Neural cell (in vitro differentiated cells): Measurements from ENCODE around the gene CHL1. TPM values are rescaled to one million over a fixed set of nuclear protein-coding genes. Genes with fewer than 3 reads are reported as not detected.

Experiments
- H2AFZ ChIP-seq: fragments of 200-600, 300-800 bp; sonication (generic), shearing (Covaris generic); 2 replicates; pipeline ENCODE4 v1.6.0; 2014; ENCODE audit warnings: low read depth, mild to moderate bottlenecking, antibody characterized with exemption, low read length, moderate library complexity
- H3F3A ChIP-seq: fragments of 200-600 bp; shearing (Covaris generic); 2 replicates; pipeline ENCODE4 v1.6.1; 2016; ENCODE audit warnings: mild to moderate bottlenecking, moderate library complexity, mixed read lengths, antibody characterized with exemption, low read length; ENCODE audit not compliant: insufficient read depth, poor library complexity, severe bottlenecking
- H3K27ac ChIP-seq: fragments of 200-600, 300-800 bp; sonication (generic), shearing (Covaris generic); 2 replicates; pipeline ENCODE4 v1.5.1; 2014; ENCODE audit warnings: mild to moderate bottlenecking, low read length, moderate library complexity
- H3K27me3 ChIP-seq: fragments of 300-800, 200-600 bp; sonication (generic), shearing (Covaris generic); 2 replicates; pipeline ENCODE4 v1.6.0; 2014; ENCODE audit warnings: mild to moderate bottlenecking, low read depth, low read length, moderate library complexity; ENCODE audit not compliant: insufficient read depth
- H3K36me3 ChIP-seq: fragments of 300-800, 200-600 bp; sonication (generic), shearing (Covaris generic); 2 replicates; pipeline ENCODE4 v1.5.1; 2014; ENCODE audit warnings: mild to moderate bottlenecking, antibody characterized with exemption, low read length, moderate library complexity; ENCODE audit not compliant: insufficient read depth
- H3K4me2 ChIP-seq: fragments of 300-800, 200-600 bp; sonication (generic), shearing (Covaris generic); 2 replicates; pipeline ENCODE4 v1.6.0; 2014; ENCODE audit warnings: mild to moderate bottlenecking, low read length
- H3K4me3 ChIP-seq: fragments of 300-800, 200-600 bp; sonication (generic), shearing (Covaris generic); 2 replicates; pipeline ENCODE4 v1.5.1; 2014; ENCODE audit warnings: mild to moderate bottlenecking, low read length, moderate library complexity
- H3K79me2 ChIP-seq: fragments of 200-600 bp; shearing (Covaris generic); replicated peaks from 2 replicates; pipeline ENCODE4 v1.6.0; 2014; ENCODE audit warnings: mild to moderate bottlenecking, low read length, moderate library complexity; ENCODE audit not compliant: insufficient read depth
- H3K9ac ChIP-seq: fragments of 300-800, 200-600 bp; sonication (generic), shearing (Covaris generic); 2 replicates; pipeline ENCODE4 v1.6.1; 2016; ENCODE audit warnings: mild to moderate bottlenecking, low read length, mixed read lengths
- H3K9me2 ChIP-seq: fragments of 200-600 bp; shearing (Covaris generic); 2 replicates; pipeline ENCODE4 v1.6.1; 2016; ENCODE audit warnings: mild to moderate bottlenecking, low read length, mixed read lengths; ENCODE audit not compliant: insufficient read depth
- H3K9me3 ChIP-seq: fragments of 200-600, 300-800 bp; sonication (generic), shearing (Covaris generic); 2 replicates; pipeline ENCODE4 v1.6.1; 2016; ENCODE audit warnings: mild to moderate bottlenecking, mixed run types, low read length, moderate library complexity, mixed read lengths
- H4K20me1 ChIP-seq: fragments of 200-600 bp; shearing (Covaris generic); 2 replicates; pipeline ENCODE4 v1.6.1; 2016; ENCODE audit warnings: mild to moderate bottlenecking, mixed run types; ENCODE audit not compliant: insufficient read depth
- EP300 ChIP-seq: fragments of 450-650 bp; conservative IDR thresholded peaks from 2 replicates; pipeline ENCODE4 v1.6.1; 2014; ENCODE audit warnings: antibody characterized with exemption, mild to moderate bottlenecking, moderate library complexity; ENCODE audit not compliant: poor library complexity, severe bottlenecking
- EZH2 ChIP-seq: fragments of 200-600, 300-800 bp; shearing (Covaris generic), sonication (generic); IDR thresholded peaks from 2 replicates; pipeline ENCODE4 v1.6.1; 2014; ENCODE audit warnings: antibody characterized with exemption, low read length, borderline replicate concordance, mild to moderate bottlenecking; ENCODE audit not compliant: insufficient read depth, poor library complexity, severe bottlenecking
- MXI1 ChIP-seq: fragments of 450-650 bp; conservative IDR thresholded peaks from 2 replicates; pipeline ENCODE4 v1.6.1; 2014; ENCODE audit warnings: antibody characterized with exemption, mild to moderate bottlenecking; ENCODE audit not compliant: poor library complexity, severe bottlenecking
- POLR2AphosphoS5 ChIP-seq: IDR thresholded peaks from 2 replicates; pipeline ENCODE4 v1.6.1; 2012
- RAD21 ChIP-seq: fragments of 450-650 bp; conservative IDR thresholded peaks from 2 replicates; pipeline ENCODE4 v1.6.1; 2014; ENCODE audit warnings: antibody characterized with exemption, mild to moderate bottlenecking, moderate library complexity
- SMC3 ChIP-seq: fragments of 450-650 bp; conservative IDR thresholded peaks from 2 replicates; pipeline ENCODE4 v1.6.1; 2014; ENCODE audit warnings: antibody characterized with exemption, mild to moderate bottlenecking, moderate library complexity; ENCODE audit not compliant: poor library complexity
- polyA plus RNA-seq: library from polyadenylated mRNA; depleted of rRNA; stranded (reverse); fragments of >200 nt; gene quantifications from 2 replicates; pipeline ENCODE4 v1.2.3, GENCODE V29; 2014
- TF ChIP-seq, protein P1 (sequence below): fragments of 450-650 bp; IDR thresholded peaks from 2 replicates; pipeline ENCODE4 v1.5.1; 2014; ENCODE audit warnings: antibody characterized with exemption, mild to moderate bottlenecking, moderate library complexity; ENCODE audit not compliant: poor library complexity, severe bottlenecking
- TF ChIP-seq, protein P2 (sequence below): IDR thresholded peaks from 2 replicates; pipeline ENCODE4 v1.6.1; 2012; ENCODE audit warnings: borderline replicate concordance

CHL1 gene
- polyA plus RNA-seq, 1 donor from 2014 or later = 199 TPM

DNA sequence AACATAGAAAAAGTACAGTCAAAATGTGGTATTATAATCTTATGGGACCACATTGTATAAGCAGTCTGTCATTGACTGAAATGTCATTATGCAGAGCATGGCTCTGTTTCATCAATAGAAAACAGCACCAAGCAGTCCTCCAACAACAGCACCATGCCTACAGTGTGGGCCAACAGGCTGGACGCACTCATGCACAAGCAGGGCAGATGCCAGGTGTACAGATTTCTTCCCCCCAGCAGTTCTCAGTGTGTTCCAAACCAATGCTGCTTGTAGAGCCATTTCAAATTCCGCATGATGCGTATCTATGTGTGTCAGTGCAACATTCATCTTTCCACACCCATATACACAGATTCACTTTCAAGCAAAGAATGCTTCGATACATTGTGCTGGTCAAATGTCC is 253.1 kb downstream of the CHL1 start:
- Histone ChIP-seq H3K4me2 (no peak overlapping the region), H3K27me3 (no peaks in the 10 kb centered on the region), H3K27ac (no peak overlapping the region), H3F3A (no peaks in the 10 kb centered on the region), H3K9me2 (no peaks in the 10 kb centered on the region), H3K4me3 (no peak overlapping the region), H3K79me2 (no peaks in the 10 kb centered on the region), H3K9ac (no peak overlapping the region), H2AFZ (no peak overlapping the region), H3K9me3 (no peaks in the 10 kb centered on the region), H4K20me1 (no peaks in the 10 kb centered on the region), H3K36me3 (no peaks in the 10 kb centered on the region)
- TF ChIP-seq, protein P1, sequence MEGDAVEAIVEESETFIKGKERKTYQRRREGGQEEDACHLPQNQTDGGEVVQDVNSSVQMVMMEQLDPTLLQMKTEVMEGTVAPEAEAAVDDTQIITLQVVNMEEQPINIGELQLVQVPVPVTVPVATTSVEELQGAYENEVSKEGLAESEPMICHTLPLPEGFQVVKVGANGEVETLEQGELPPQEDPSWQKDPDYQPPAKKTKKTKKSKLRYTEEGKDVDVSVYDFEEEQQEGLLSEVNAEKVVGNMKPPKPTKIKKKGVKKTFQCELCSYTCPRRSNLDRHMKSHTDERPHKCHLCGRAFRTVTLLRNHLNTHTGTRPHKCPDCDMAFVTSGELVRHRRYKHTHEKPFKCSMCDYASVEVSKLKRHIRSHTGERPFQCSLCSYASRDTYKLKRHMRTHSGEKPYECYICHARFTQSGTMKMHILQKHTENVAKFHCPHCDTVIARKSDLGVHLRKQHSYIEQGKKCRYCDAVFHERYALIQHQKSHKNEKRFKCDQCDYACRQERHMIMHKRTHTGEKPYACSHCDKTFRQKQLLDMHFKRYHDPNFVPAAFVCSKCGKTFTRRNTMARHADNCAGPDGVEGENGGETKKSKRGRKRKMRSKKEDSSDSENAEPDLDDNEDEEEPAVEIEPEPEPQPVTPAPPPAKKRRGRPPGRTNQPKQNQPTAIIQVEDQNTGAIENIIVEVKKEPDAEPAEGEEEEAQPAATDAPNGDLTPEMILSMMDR = no peak
- TF ChIP-seq EP300 (no peak), POLR2AphosphoS5 (no peak), RAD21 (no peak), MXI1 (no peak), SMC3 (no peak), EZH2 (no peak)
- TF ChIP-seq, protein P2, sequence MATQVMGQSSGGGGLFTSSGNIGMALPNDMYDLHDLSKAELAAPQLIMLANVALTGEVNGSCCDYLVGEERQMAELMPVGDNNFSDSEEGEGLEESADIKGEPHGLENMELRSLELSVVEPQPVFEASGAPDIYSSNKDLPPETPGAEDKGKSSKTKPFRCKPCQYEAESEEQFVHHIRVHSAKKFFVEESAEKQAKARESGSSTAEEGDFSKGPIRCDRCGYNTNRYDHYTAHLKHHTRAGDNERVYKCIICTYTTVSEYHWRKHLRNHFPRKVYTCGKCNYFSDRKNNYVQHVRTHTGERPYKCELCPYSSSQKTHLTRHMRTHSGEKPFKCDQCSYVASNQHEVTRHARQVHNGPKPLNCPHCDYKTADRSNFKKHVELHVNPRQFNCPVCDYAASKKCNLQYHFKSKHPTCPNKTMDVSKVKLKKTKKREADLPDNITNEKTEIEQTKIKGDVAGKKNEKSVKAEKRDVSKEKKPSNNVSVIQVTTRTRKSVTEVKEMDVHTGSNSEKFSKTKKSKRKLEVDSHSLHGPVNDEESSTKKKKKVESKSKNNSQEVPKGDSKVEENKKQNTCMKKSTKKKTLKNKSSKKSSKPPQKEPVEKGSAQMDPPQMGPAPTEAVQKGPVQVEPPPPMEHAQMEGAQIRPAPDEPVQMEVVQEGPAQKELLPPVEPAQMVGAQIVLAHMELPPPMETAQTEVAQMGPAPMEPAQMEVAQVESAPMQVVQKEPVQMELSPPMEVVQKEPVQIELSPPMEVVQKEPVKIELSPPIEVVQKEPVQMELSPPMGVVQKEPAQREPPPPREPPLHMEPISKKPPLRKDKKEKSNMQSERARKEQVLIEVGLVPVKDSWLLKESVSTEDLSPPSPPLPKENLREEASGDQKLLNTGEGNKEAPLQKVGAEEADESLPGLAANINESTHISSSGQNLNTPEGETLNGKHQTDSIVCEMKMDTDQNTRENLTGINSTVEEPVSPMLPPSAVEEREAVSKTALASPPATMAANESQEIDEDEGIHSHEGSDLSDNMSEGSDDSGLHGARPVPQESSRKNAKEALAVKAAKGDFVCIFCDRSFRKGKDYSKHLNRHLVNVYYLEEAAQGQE = no peak

DNA sequence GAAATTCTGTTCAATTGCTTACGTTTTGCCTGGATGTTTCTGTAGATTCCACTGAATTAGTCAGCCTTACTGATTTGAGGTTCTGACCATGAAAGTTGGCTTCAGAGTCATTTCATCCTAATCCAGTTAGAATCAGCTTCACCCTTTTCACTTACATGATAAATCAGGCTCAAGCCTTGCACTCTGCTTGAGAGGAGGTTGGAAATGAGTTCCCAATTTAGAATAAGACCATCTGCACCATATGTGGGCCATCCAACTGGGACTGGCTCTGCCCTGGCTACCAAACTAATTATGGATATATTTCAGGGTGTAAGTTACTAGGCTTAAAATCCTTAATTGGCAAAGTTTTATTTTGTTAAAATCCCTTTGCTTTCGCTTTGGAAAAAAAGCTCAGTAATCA is 255.7 kb downstream of the CHL1 start:
- Histone ChIP-seq H3K9me2 (no peaks in the 10 kb centered on the region), H3K4me2 (no peak overlapping the region), H3K27me3 (no peaks in the 10 kb centered on the region), H3K9ac (no peak overlapping the region), H3F3A (no peaks in the 10 kb centered on the region), H2AFZ (no peak overlapping the region), H3K79me2 (no peaks in the 10 kb centered on the region), H3K36me3 (no peaks in the 10 kb centered on the region), H3K4me3 (no peak overlapping the region), H3K27ac (no peak overlapping the region), H4K20me1 (no peaks in the 10 kb centered on the region), H3K9me3 (no peaks in the 10 kb centered on the region)
- TF ChIP-seq MXI1 (no peak), POLR2AphosphoS5 (no peak)
- TF ChIP-seq, protein P1 = no peak
